CD4-positive, CD25-positive, alpha-beta regulatory T cell (primary cell): Measurements from ENCODE around the gene RAB34. TPM values are rescaled to one million over a fixed set of nuclear protein-coding genes. Genes with fewer than 3 reads are reported as not detected.

Experiments used
- ATAC-seq, 2 donors: fragments of 150-1000 bp; cut with Tn5 transposase; one replicate each; pipeline ENCODE4 v1.10.0; 2021; ENCODE audit warnings: low read depth in 2 of 2, moderate number of reproducible peaks in 2 of 2, moderate library complexity in 1 of 2
- DNase-seq, 3 donors: peaks; one replicate each; pipeline versions ENCODE4 v3.0.0 to v3.0.0-alpha.2; 2012 to 2022; ENCODE audit warnings: mixed read lengths in 1 of 3
- H3K27ac ChIP-seq: one replicate; pipeline ENCODE4 v1.7.0; 2013; ENCODE audit warnings: mild to moderate bottlenecking, low read length; ENCODE audit not compliant: insufficient read depth, poor library complexity, severe bottlenecking
- H3K27me3 ChIP-seq: one replicate; pipeline ENCODE4 v1.7.0; 2013; ENCODE audit warnings: low read length; ENCODE audit not compliant: control insufficient read depth, insufficient read depth
- H3K36me3 ChIP-seq: one replicate; pipeline ENCODE4 v1.7.0; 2013; ENCODE audit warnings: mild to moderate bottlenecking, low read length, moderate library complexity; ENCODE audit not compliant: control insufficient read depth, insufficient read depth
- H3K4me1 ChIP-seq: 2 replicates; pipeline ENCODE4 v1.7.0; 2013; ENCODE audit warnings: mild to moderate bottlenecking, low read length; ENCODE audit not compliant: insufficient read depth, control insufficient read depth, poor library complexity, severe bottlenecking
- H3K4me3 ChIP-seq: one replicate; pipeline ENCODE4 v1.7.0; 2013; ENCODE audit warnings: low read depth, mild to moderate bottlenecking, low read length, moderate library complexity
- H3K9me3 ChIP-seq, 2 experiments: 1 replicate in 1 of 2; 2 replicates in 1 of 2; pipeline ENCODE4 v1.7.0; 2013; ENCODE audit warnings: low read length in 2 of 2, mild to moderate bottlenecking in 1 of 2, moderate library complexity in 1 of 2; ENCODE audit not compliant: control insufficient read depth in 2 of 2
- H3K27ac Mint-ChIP-seq, 3 donors: one replicate each; pipeline ENCODE4 v1.8.0; 2020 to 2022; ENCODE audit warnings: mild to moderate bottlenecking in 3 of 3, mixed read lengths in 3 of 3, moderate library complexity in 2 of 3
- H3K27me3 Mint-ChIP-seq: one replicate; pipeline ENCODE4 v1.8.0; 2022; ENCODE audit warnings: mild to moderate bottlenecking, mixed read lengths
- H3K36me3 Mint-ChIP-seq: one replicate; pipeline ENCODE4 v1.8.0; 2020; ENCODE audit warnings: mixed read lengths
- H3K4me1 Mint-ChIP-seq, 4 donors: one replicate each; pipeline ENCODE4 v1.8.0; 2020 to 2022; ENCODE audit warnings: mixed read lengths in 4 of 4, mild to moderate bottlenecking in 1 of 4
- H3K4me3 Mint-ChIP-seq, 4 donors: one replicate each; pipeline ENCODE4 v1.8.0; 2020 to 2022; ENCODE audit warnings: mild to moderate bottlenecking in 4 of 4, mixed read lengths in 4 of 4, moderate library complexity in 3 of 4
- H3K9me3 Mint-ChIP-seq, 7 donors: one replicate each; pipeline ENCODE4 v1.8.0; 2020 to 2022; ENCODE audit warnings: mixed read lengths in 7 of 7, mild to moderate bottlenecking in 3 of 7, moderate library complexity in 2 of 7
- polyA plus RNA-seq, 4 donors: library from polyadenylated mRNA; unstranded; fragments of 300-500 nt; fragmentation: Illumina TruSeq; gene quantifications; one replicate each; pipeline ENCODE4 v1.2.3, GENCODE V29; 2021
- total RNA-seq: library from RNA; stranded (reverse); gene quantifications from one replicate; pipeline ENCODE4 v1.2.3, GENCODE V29; 2022

RAB34 gene
- total and polyA plus RNA-seq, 5 donors from 2014 or later: 4.0 to 11.5 (median 6.7) TPM

DNA sequence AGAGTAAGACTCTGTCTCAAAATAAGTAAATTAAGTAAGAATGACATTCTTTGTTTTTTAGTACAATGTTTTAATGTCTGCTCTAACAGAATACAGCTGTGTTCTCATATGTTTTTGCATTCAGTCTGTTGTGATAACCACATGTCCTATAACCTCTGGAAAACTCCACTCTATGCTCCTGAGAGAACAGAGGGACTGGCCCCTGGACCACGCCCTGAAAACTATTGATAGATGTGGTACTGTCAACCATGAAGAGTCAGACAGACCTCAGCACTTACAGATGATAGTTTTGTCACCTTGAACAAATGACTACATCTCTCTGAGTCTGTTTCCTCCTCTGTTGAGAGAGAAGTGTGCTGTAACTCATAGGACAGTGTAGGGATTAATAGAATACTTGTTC, 47.8 kb downstream of the RAB34 start:
- Histone ChIP-seq H3K4me3 (no peak overlapping the region), H3K9me3 (no peaks in the 10 kb centered on the region), H3K27ac (no peak overlapping the region), H3K4me1 (peaks cover 9% of the 10 kb centered on the region), H3K27me3 (no peaks in the 10 kb centered on the region), H3K36me3 (peaks cover 70% of the 10 kb centered on the region)
- DNase-seq (no peak), ATAC-seq (no peak)
- Mint-ChIP-seq H3K27ac (peak overlapping the region in 1 of 3 donors; percentile 23), H3K36me3 (peaks cover 44% of the 10 kb centered on the region), H3K4me3 (no peak overlapping the region), H3K27me3 (no peaks in the 10 kb centered on the region), H3K9me3 (no peaks in the 10 kb centered on the region), H3K4me1 (peaks cover 2 to 35% (median 30%) of the 10 kb centered on the region in 4 donors)

DNA sequence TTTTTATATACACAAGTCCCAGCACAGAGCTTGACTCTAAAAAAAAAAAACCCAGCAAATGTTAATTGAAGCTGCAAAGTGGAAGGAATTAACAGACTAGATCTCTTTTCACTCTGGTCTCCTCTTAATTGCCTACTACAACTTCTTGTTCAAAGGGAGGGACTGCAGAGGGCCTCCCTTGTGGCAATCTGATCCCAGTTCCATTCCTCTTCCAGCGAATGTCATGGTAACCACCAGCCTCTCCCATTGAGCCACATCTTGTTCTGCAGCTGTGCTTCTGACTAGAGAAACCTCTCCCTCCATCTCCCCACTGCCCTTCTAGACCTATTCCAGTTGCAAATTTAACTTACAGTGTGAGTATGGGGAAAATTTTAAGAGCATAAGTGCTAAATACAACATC, 49.8 kb downstream of the RAB34 start:
- Mint-ChIP-seq H3K4me1 (peaks cover 18 to 51% (median 47%) of the 10 kb centered on the region in 4 donors), H3K36me3 (peaks cover 30% of the 10 kb centered on the region), H3K9me3 (no peaks in the 10 kb centered on the region), H3K27ac (peak overlapping the region in 2 of 3 donors; percentile 6 to 70), H3K4me3 (no peak overlapping the region), H3K27me3 (no peaks in the 10 kb centered on the region)
- H3K4me3 ChIP-seq: peak overlapping the region; percentile 3
- H3K9me3 ChIP-seq: no peaks in the 10 kb centered on the region
- H3K36me3 ChIP-seq: peaks cover 52% of the 10 kb centered on the region
- no peak overlapping the region for H3K27ac ChIP-seq
- H3K4me1 ChIP-seq: peaks cover 22% of the 10 kb centered on the region
- DNase-seq (no peak), ATAC-seq (no peak)
- H3K27me3 ChIP-seq: no peaks in the 10 kb centered on the region

DNA sequence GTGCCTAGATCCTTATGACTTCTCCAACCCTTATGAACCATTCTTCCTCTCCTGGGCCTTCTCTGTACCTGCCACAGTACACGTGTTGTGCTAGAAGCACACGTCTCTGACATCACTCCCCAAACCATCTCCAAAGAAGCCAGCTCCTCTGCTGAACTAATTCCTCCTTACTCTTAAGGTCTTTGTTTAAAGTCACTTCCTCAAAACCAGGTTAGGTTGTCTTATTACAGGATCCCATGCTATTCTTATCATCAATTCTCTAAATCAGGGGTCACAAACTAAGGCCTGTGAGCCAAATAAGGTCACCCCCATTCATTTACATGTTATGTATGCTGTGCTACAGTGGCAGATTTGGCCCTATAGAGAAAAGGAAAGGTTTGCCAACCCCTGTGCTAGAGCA, 51.7 kb downstream of the RAB34 start:
- no peaks in the 10 kb centered on the region for H3K27me3 ChIP-seq
- no peaks in the 10 kb centered on the region for H3K9me3 Mint-ChIP-seq
- H3K9me3 ChIP-seq: no peaks in the 10 kb centered on the region
- peaks cover 18% of the 10 kb centered on the region for H3K36me3 Mint-ChIP-seq
- ATAC-seq: no peak
- H3K36me3 ChIP-seq: peaks cover 36% of the 10 kb centered on the region
- H3K27ac Mint-ChIP-seq: peak overlapping the region in 1 of 3 donors; percentile 11
- H3K27me3 Mint-ChIP-seq: no peaks in the 10 kb centered on the region
- H3K4me1 Mint-ChIP-seq: peaks cover 24 to 64% (median 55%) of the 10 kb centered on the region in 4 donors
- no peak overlapping the region for H3K27ac ChIP-seq
- peak overlapping the region in 1 of 4 donors; percentile 74 for H3K4me3 Mint-ChIP-seq
- peaks cover 35% of the 10 kb centered on the region for H3K4me1 ChIP-seq
- no peak overlapping the region for H3K4me3 ChIP-seq
- no peak for DNase-seq

Other genes with a start within 250 kb of the RAB34 start
- gene SLC13A2, start 244.2 kb downstream of the RAB34 start, total RNA-seq: not detected
- not detected for gene SLC13A2, start 244.2 kb downstream of the RAB34 start, polyA plus RNA-seq
- gene FOXN1, start 211.5 kb downstream of the RAB34 start, total RNA-seq: not detected
- not detected for gene FOXN1, start 211.5 kb downstream of the RAB34 start, polyA plus RNA-seq
- gene UNC119, start 165.2 kb downstream of the RAB34 start, total RNA-seq: 66.9 TPM
- gene UNC119, start 165.2 kb downstream of the RAB34 start, polyA plus RNA-seq: 10 to 100 TPM; 29.5 to 35.0 (median 31.2) TPM
- gene PIGS, start 146.3 kb downstream of the RAB34 start, total RNA-seq: 59.7 TPM
- 10 to 100 TPM; 53.3 to 82.6 (median 67.1) TPM for gene PIGS, start 146.3 kb downstream of the RAB34 start, polyA plus RNA-seq
- gene ALDOC, start 141.0 kb downstream of the RAB34 start, total RNA-seq: 33.0 TPM
- 100 to 1,000 TPM in 1 of 4 donors, 10 to 100 TPM in 3; 68.2 to 109 (median 92.4) TPM for gene ALDOC, start 141.0 kb downstream of the RAB34 start, polyA plus RNA-seq
- 37.7 TPM for gene SPAG5, start 118.8 kb downstream of the RAB34 start, total RNA-seq
- gene SPAG5, start 118.8 kb downstream of the RAB34 start, polyA plus RNA-seq: 1 to 10 TPM in 3 of 4 donors, under 1 TPM in 1; 0.84 to 2.2 (median 1.8) TPM
- gene RSKR, start 103.7 kb downstream of the RAB34 start, total RNA-seq: 15.2 TPM
- gene RSKR, start 103.7 kb downstream of the RAB34 start, polyA plus RNA-seq: under 1 TPM in 3 of 4 donors, not detected in 1; 0.08 to 0.78 (median 0.10) TPM
- 149 TPM for gene BLTP2, start 72.7 kb downstream of the RAB34 start, total RNA-seq
- gene BLTP2, start 72.7 kb downstream of the RAB34 start, polyA plus RNA-seq: 10 to 100 TPM; 30.7 to 42.3 (median 33.1) TPM
- 41.9 TPM for gene SDF2, start 56.0 kb downstream of the RAB34 start, total RNA-seq
- gene SDF2, start 56.0 kb downstream of the RAB34 start, polyA plus RNA-seq: 100 to 1,000 TPM in 3 of 4 donors, 10 to 100 TPM in 1; 96.5 to 121 (median 112) TPM
- gene SUPT6H, start 55.7 kb downstream of the RAB34 start, total RNA-seq: 167 TPM
- gene SUPT6H, start 55.7 kb downstream of the RAB34 start, polyA plus RNA-seq: 1 to 10 TPM; 8.3 to 9.2 (median 8.9) TPM
- 5.3 TPM for gene PROCA1, start 6.0 kb downstream of the RAB34 start, total RNA-seq
- under 1 TPM in 3 of 4 donors, not detected in 1; 0.37 to 0.67 (median 0.63) TPM for gene PROCA1, start 6.0 kb downstream of the RAB34 start, polyA plus RNA-seq
- 2,050 TPM for gene RPL23A, start 2.1 kb upstream of the RAB34 start, total RNA-seq
- 1,000 to 10,000 TPM; 4,206 to 5,707 (median 4,669) TPM for gene RPL23A, start 2.1 kb upstream of the RAB34 start, polyA plus RNA-seq
- gene TLCD1, start 8.4 kb upstream of the RAB34 start, total RNA-seq: 1.3 TPM
- not detected for gene TLCD1, start 8.4 kb upstream of the RAB34 start, polyA plus RNA-seq
- gene NEK8, start 10.9 kb upstream of the RAB34 start, total RNA-seq: 7.5 TPM
- 1 to 10 TPM; 1.8 to 2.6 (median 2.0) TPM for gene NEK8, start 10.9 kb upstream of the RAB34 start, polyA plus RNA-seq
- gene TRAF4, start 26.1 kb upstream of the RAB34 start, total RNA-seq: 320 TPM
- 1 to 10 TPM; 1.1 to 2.9 (median 1.7) TPM for gene TRAF4, start 26.1 kb upstream of the RAB34 start, polyA plus RNA-seq
- 23.4 TPM for gene FAM222B, start 124.9 kb upstream of the RAB34 start, total RNA-seq
- gene FAM222B, start 124.9 kb upstream of the RAB34 start, polyA plus RNA-seq: 10 to 100 TPM in 2 of 4 donors, 1 to 10 TPM in 2; 4.4 to 13.5 (median 11.1) TPM
- 22.1 TPM for gene ERAL1, start 137.1 kb upstream of the RAB34 start, total RNA-seq
- gene ERAL1, start 137.1 kb upstream of the RAB34 start, polyA plus RNA-seq: 10 to 100 TPM; 37.7 to 44.9 (median 42.7) TPM
- 167 TPM for gene FLOT2, start 179.9 kb upstream of the RAB34 start, total RNA-seq
- gene FLOT2, start 179.9 kb upstream of the RAB34 start, polyA plus RNA-seq: 100 to 1,000 TPM; 268 to 345 (median 303) TPM
- 21.1 TPM for gene DHRS13, start 185.2 kb upstream of the RAB34 start, total RNA-seq
- gene DHRS13, start 185.2 kb upstream of the RAB34 start, polyA plus RNA-seq: 10 to 100 TPM; 15.0 to 21.1 (median 17.7) TPM
- gene PHF12, start 233.7 kb upstream of the RAB34 start, total RNA-seq: 200 TPM
- 1 to 10 TPM; 5.4 to 8.4 (median 5.8) TPM for gene PHF12, start 233.7 kb upstream of the RAB34 start, polyA plus RNA-seq